ENCODE results near the gene LRRC4C.

Gene LRRC4C

DNA sequence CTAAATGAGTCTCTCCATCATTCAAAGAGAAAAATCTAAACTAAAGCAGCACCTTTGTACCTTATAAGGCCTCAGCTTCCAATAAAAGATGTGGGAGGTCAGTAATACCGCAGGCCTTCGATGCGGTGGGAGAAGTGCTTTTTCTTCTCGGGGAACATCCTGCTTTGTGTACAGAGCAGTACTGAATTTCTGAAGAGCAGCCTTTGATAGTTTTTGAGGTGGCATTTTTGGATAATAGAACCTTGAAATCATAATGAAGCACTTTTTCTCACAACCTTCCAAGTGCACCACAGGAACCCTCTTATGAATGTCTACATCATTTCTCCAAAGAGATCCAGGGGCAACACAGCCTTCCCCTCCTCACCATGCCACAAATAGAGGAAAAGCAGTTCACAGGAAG is 39.6 kb downstream of the LRRC4C start:
- FAIRE-seq: no peak
- no peak for DNase-seq (ENCODE audit: insufficient read length, low spot score)

DNA sequence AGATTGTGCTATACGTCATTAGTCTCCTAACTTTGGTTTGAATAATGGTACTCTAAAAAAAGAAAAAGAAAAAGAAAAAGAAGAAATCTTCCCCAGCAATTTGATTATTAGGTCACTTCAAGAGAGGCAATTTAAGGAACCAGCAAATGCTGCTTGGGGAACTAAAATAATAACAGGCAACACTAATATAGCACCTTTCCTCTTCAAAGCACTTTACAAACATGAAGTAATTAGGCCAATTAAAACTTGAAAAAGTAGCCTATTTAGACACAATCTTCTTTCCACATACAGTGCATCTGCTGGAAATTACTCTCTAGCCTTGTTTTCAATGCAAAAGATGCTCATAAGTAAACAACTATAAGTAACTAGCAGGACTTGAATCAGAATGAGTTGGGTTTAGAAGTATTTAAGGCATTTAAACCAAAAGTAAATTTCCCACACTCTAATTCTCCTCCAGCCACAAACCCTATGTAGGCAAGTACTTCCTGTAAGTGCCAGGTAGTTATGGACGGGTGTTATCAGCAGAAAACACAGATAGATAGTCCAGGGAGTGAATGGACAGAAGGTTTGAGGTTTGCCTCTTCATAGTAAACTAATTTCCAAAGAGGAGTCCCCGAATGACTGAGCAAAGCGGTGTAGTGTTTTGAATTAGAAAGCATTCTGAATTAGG is 44.5 kb downstream of the LRRC4C start:
- DNase-seq (ENCODE audit: insufficient read length, low spot score) (no peak), FAIRE-seq (no peak)

DNA sequence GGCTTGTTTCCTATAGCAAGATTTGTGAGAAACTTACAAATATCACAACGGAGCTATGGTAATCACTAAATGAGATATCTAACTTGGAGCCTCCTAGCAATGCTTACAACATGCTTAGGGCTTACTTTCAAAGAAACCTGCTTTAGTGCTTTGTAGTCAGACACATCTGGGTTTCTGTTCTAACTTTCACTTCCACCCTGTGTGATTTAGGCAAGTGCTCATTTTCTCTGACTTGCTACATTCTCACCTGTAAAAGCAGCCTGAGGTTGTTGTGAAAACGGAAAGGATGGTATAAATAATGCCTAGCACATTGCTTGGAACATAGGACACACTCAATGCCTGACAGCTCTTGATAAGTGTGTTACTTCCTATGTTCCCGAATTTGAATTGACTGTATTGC is 45.6 kb downstream of the LRRC4C start:
- FAIRE-seq (peak; percentile 8), DNase-seq (ENCODE audit: insufficient read length, low spot score) (no peak)

DNA sequence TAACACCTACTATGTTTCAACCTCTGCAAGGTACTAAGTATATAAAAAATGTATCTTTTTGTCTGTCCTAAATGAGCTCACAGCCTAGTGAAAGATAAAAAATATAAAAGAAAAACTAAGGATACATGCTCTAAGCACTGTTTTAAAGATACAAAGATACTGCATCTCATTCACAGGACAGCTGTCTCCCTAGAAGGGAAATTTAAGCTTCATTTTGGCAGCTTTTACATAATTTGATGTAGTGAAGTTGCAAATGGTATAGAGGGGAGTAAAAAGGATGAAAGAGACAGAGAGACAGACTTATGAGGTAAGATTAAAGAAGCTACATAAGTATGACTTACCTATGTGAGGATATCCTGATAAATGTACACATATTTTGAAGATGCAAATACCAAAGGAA is 53.6 kb downstream of the LRRC4C start:
- FAIRE-seq: no peak
- DNase-seq (ENCODE audit: insufficient read length, low spot score): no peak

DNA sequence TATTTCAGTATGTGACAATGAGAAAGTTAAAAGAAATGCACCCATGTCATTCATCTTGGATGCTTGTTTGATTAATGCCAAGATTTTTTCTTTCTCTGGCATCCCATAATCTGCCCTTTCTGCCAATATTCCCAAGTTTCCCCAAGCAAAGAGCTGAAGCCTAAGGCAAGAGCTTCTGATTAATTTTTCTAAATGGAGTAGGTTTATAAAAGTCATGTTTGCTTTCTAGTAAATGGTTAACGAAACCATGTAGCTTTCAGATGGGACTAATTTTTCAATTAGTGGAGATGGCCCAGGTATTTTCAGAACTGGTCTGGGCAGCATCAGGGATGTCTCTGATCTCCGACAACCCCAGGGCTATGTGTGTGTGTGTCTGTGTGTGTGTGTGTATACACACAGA is 55.3 kb downstream of the LRRC4C start:
- DNase-seq (ENCODE audit: insufficient read length, low spot score) (no peak), FAIRE-seq (no peak)

DNA sequence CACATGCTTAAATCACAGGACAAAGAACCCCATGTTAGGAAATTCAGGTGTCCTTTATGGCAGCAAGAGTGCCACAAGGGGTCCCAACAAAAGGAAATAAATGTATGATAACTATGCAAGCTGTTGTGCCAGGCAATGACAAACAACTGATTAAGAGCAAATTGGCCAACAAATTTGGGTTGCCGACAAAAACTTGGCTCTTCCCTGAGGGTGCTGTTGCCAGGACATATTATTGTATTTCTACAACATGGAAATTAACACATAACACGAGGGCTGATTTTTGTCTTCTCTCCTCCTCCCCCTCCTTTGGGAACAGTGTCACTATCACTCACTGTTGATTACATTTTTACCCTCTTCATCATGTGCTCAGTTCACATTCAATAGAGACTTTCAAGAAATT is 56.0 kb downstream of the LRRC4C start:
- DNase-seq (ENCODE audit: insufficient read length, low spot score): no peak

DNA sequence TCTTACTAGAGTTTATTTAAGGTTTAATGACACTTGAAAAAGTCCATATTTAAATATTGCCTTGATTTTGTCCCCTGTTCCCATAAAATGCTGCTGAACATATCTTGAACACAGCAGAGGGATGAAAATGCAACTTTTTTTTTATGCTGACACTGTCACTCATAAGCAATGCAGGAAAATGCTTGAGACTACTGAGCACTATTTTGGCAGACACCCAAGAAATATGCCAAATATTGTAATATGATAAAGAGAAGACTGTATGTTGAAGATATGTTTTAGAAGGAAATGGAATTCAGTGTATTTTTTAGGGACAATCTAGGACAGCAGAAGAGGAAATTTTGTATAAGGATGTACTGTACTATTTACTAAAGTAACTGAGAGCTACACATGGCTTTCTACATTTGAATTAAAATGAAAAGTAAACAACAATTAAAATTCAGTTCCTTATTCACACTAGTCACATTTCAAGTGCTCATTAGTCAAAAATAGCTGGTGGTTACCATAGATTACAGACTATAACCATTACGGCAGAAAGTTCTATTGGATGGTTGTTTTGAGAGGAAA is 58.6 kb downstream of the LRRC4C start:
- FAIRE-seq (no peak), DNase-seq (ENCODE audit: insufficient read length, low spot score) (no peak)

More for the DNA sequence above, 56.0 kb downstream of the LRRC4C start:
- no peak for FAIRE-seq

DNA sequence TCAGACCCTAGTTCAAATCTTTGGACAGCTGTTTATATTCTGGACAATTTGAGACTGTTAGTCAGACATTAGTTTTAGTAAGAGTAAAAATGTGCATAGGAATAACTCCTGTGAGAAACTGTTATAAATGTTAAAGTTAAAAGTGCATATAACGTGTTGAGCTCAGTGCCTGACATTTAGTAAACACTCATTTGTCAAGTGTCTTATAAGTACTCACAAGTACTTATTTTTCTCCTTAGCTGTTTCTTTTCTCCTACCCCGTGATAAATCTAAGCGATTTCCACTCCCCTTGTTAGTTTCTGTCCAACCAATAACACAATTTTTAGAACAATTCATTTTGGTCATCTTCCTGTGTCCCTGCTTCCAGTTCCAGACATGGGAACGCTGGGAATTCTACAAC is 59.3 kb downstream of the LRRC4C start:
- no peak for DNase-seq (ENCODE audit: insufficient read length, low spot score)

DNA sequence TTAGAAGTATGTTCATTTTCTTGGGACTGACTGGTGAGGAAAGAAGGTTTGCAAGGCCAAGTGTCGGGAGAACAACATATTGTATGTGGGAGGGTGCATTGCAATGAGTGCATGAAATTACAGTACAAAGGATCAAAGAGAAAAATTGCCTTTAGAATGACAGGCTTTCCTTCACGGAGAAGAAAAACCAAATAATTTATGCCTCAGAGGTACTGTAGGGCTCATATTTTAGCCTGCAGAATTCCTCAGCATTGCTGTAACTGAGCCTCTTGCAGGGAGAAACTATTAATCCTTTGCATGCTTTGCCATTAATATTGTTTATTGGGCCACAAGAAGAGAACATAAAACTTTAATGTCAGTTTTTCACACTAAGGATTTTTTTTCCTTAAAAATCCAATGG is 60.1 kb downstream of the LRRC4C start:
- no peak for DNase-seq (ENCODE audit: insufficient read length, low spot score)
- no peak for FAIRE-seq

More for the DNA sequence above, 59.3 kb downstream of the LRRC4C start:
- FAIRE-seq: no peak

DNA sequence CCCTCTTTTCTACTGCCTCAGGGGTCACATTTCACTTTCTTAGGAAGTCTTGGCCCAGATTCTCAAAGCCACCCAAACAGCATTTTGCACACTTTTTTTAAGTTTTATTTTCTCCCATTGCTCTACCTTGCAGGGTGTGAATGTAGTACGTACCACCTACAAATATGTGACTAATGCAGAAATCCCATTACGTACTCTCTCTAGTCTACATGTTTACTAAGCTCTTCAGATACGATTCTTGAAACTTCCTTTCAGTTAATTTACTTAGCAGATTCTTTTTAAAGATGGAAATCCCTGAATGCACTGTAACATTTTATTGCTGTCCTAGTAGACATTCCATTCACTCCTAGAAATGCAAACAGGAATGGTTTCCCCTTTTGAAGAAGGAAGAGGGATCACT is 61.3 kb downstream of the LRRC4C start:
- FAIRE-seq: no peak
- DNase-seq (ENCODE audit: insufficient read length, low spot score): no peak

DNA sequence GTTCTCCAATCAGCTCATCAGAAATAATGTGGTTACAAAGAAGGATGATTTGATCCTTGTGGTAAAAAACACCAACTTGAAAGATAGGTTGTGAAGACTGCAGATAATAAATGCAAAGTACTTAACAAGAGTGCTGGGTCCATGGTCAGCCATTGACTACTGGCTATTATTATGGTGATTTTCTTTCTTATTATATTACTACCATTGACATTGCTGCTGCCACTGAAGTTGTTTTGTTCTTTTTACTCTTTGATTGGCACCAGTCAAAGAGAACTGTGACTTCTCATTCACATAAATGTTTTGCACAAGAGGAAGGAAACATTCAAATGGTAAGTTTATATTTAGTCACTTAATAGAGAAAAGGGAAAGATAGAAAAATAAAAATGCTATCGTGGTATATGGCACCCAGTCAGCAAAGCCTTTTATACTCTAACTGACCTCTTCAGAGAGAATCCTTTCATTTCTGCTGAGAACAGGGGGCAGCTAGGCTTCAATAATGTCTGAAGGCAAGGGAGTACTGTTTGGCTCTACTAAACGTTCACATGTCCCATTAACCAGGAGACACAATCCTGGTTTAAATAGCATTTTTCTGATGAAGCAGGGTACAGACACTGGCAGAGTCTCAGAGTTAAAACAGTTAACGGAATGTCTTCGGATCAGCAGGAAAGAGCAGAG is 64.8 kb downstream of the LRRC4C start:
- FAIRE-seq (no peak), DNase-seq (ENCODE audit: insufficient read length, low spot score) (no peak)

DNA sequence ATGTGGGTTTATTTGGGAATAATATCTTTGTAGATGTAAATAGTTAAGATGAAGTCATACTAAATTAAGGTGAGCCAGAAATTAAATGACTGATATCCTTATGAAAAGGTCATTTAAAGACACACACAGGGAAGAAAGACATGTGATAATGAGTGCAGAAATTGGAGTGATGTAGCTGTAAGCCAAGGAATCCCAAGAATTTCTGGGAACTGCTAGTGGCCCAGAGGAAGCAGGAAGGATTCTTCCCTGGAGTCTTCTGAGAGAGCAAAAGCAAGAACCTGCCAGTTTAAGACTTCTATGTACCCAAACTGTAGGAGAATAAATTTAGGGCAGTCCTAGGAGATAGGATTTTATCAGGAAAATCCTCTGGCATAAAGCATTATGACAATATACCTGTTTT is 66.9 kb downstream of the LRRC4C start:
- no peak for DNase-seq (ENCODE audit: insufficient read length, low spot score)
- no peak for FAIRE-seq

DNA sequence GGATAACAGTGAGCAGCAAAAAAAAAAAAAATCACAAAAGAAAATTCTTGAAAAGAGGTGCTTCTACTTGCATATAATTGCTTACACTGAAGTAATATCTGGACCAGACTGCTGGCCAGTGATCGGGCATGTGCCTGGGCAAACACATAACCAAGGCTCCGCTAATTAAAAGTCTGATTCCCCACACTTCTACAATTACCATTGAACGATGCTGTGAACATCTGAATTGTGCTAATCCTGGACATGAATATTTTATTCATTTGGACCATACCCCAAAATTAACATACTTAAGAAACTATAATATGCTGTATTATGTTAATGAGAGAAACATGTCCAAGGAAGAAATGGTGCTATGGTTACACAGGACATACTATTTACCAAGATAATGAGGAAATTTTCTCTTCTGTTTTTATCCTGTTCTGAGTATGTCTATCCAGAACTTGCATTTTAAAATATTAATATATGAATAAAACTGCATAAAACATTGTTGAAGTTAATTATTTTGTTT is 69.8 kb downstream of the LRRC4C start:
- no peak for FAIRE-seq
- DNase-seq (ENCODE audit: insufficient read length, low spot score): no peak

DNA sequence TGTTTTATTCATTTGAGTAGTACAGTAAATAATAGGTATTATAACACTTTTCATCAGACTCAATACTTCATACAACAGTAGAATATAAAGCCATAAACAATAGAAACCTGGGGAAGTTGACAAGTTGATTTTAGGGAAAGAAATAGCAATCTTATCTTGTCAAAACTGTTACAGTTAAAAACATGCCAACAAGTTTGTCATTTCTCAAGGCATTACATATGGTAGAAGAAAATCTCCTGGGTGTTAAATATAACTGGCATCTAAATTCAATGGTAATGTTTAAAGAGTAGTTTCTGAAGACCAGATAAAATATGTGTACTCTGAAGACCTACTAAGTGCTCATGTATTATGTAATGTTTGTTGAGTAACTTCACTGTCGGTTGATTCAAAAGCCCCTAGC is 75.1 kb downstream of the LRRC4C start:
- FAIRE-seq (no peak), DNase-seq (ENCODE audit: insufficient read length, low spot score) (no peak)

DNA sequence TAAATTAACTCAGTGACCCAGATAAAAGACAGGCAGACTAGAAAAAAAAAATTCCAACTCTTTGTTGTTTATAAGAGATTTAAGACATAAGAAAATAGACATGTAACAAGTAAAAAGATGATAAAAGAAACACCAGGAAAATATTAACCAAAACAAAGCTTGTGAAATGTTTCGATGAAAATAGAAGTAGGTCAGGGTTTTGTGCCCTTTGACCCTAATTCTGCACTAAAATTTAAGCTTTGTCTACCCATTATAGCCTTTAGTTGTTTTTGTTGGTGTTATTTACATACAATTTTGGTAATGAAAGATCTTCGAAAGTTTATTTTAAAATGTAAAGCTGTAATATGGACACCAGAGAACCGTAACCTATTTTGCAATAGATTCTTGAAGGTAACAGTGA is 75.7 kb downstream of the LRRC4C start:
- DNase-seq (ENCODE audit: insufficient read length, low spot score) (no peak), FAIRE-seq (no peak)

DNA sequence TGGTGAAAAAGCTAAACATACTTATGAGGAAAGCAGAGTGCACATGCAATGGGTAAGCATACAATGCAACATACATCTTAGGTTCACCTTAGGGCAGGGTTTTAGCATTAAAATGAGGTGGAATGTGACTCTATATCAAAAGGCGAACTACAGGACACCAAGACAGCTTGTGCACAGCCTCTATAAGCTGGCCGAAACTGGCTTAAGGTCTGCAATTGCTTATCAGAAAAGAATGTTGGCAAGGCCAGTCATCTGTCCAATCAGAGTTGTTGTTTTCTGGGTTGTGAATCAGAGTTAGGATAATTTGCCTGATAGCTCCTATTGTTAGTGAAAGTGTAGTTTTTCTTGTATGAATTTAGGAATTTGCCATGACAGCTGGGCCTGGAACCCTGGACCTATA is 76.5 kb downstream of the LRRC4C start:
- FAIRE-seq (no peak), DNase-seq (ENCODE audit: insufficient read length, low spot score) (no peak)

DNA sequence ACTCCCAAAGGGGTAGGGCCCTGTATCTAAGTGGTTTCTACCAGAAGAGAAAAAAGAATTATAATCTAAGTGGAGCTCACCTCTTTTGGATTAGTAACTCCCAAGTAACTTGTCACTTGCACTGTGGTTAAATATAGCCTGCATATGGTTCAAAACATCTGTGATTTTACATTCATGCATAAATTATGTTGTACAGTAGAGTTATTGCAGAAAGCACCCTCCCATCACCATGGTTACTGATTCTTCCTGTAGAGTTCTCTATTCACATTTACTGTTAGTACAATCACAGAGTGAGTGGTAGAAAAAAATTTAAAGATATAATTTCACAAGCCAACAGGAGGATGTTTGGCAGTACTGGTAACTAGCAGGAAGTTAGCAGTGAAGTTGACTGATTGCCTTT is 80.4 kb downstream of the LRRC4C start:
- DNase-seq (ENCODE audit: insufficient read length, low spot score): no peak
- no peak for FAIRE-seq

DNA sequence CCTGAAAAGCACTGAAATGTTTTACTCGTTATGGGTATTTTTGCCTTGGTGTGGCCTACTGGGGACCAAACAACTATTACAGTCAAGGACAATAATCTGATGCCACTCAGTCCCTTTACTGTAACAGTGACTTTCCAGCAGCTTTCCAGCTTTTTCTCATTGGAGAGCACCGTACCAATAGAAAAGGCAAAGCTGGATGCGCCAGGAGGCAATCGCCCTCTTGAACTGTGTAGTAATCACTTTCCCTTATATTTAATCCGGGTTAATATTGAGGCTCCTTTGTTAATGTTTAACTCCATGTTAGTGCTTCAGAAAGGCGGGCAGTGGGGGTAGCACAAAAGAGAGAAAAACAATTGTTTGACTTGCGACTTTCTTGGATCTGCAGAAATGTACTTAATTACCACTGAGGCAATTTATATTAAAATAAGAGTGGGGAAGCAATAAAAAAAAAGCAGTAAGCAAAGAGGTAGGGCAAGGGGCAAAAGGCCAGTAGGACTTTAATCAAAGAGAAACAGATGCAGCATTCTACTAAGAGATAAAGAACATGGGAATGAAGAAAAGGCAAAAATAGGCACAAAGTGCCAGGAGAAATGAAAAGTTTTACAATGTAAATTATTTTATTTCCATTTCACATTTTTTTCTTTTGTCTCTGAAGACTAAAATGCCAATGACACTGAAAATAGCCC is 81.6 kb downstream of the LRRC4C start:
- no peak for DNase-seq (ENCODE audit: insufficient read length, low spot score)
- no peak for FAIRE-seq

DNA sequence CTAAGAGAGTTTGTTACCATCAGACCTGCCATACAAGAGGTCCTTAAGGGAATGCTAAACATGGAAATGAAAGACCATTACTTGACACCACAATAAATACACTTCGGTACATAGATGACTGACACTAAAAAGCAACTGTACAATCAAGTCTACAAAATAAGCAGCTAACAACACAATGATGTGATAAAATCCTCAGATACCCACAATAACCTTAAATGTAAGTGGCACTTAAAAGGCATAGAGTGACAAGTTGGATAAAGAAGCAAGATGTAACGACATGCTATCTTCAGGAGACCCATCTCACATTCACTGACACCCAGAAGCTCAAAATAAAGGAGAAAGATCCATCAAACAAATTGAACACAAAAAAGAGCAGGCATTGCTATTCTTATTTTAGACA is 107.6 kb downstream of the LRRC4C start:
- no peak for DNase-seq (ENCODE audit: insufficient read length, low spot score)
- no peak for FAIRE-seq

DNA sequence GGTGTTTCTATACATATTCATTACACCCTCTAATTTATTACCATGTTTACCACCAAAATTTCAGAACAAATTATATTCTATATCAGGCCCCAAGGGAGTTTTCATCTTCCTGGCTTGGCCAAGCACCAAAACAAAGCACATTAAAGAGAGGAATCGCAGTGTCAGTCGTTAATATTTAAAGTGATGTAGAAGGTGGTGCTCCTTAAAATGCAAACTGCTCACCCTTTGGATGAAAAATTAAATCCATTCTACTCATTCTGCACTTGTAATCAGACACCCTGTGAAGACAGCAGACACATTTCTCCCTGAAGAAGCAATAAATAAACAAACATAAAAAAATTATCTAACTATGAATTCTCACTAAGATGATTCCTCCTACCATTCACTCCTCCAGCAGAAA is 113.4 kb downstream of the LRRC4C start:
- no peak for FAIRE-seq
- no peak for DNase-seq (ENCODE audit: insufficient read length, low spot score)

Measured in GM19239 (cell line).